HG02840 (cell line): ENCODE results near the gene NUP35.

Experiments used
- ATAC-seq: cut with Tn5 transposase; IDR thresholded peaks from one replicate; pipeline ENCODE4 v1.9.1; 2021; ENCODE audit warnings: mild to moderate bottlenecking, moderate library complexity, moderate number of reproducible peaks; ENCODE audit not compliant: unreplicated experiment, low FRiP score

NUP35 gene

DNA sequence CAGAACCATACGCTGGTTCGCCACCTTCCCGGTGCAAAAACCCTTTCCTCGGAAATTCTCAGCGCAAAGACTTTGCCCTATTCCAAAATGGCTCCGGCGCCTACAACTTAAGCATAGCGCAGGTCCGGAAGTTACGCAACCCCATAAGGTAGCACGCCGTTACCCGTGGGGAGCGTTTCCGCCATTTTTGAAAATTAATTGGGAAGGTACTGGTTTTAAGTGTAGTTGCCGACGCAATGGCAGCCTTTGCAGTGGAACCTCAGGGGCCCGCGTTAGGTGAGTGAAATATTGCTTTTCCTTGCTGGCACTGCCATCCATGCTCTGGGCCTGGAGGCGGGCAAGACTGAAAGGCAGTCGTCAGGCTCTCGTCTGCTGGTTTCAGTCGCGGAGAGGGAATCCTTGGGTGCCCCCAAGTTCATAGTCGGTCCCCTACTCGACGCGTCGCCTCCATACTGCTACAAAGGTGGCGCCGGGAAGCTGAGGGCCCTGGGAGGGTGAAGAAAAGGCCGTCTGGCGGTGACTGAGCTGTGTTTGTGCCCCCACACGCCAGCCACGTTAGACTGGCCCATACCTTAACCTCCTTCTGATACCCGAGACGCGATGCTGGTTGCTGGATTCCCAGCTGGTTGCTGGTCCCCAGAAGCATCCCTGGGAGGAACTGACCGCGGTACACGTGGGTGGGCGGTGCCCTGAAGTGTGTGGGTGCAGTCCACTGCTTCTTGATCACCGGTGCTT is at the start of gene NUP35:
Gene NUP35, plus strand, starts transcription at position 222 of the 735 bp plus-strand sequence. Its CDS starts 15 bp downstream, at position 237.
- ATAC-seq, result peak; percentile 87

GRCh38 chr2:183078163-183078463 is 46.1 kb upstream of the NUP35 start:
- ATAC-seq, result no peak

DNA sequence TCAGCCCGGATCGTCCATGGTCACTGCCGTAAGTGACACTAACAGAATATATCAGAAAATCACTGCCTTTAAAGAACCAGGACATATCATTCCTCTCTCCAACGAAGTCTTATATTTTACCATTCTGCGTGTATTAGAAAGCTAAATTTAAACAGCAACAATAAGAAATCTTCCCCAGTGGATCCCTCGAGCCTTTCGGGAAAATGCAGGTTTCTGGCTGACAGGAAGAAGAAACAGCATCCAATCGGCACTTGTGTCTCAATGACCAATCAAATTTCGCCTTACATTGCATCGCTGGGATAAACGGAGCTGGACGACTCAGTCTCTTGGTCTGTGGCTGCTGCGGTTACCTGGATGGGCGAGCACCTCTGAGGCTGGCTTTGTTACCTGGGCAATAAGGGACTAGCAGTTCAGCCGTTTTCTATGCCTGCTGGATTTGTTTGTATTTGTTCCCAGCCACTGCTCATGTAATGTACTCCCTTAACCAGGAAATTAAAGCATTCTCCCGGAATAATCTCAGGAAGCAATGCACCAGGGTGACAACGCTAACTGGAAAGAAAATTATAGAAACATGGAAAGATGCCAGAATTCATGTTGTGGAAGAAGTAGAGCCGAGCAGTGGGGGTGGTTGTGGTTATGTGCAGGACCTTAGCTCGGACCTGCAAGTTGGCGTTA is 45.6 kb upstream of the NUP35 start, which contains the start of gene DUSP19:
Gene DUSP19, plus strand, starts transcription at position 284 of the 675 bp plus-strand sequence. Its CDS starts 187 bp downstream, at position 471.
- peak; percentile 94 for ATAC-seq

DNA sequence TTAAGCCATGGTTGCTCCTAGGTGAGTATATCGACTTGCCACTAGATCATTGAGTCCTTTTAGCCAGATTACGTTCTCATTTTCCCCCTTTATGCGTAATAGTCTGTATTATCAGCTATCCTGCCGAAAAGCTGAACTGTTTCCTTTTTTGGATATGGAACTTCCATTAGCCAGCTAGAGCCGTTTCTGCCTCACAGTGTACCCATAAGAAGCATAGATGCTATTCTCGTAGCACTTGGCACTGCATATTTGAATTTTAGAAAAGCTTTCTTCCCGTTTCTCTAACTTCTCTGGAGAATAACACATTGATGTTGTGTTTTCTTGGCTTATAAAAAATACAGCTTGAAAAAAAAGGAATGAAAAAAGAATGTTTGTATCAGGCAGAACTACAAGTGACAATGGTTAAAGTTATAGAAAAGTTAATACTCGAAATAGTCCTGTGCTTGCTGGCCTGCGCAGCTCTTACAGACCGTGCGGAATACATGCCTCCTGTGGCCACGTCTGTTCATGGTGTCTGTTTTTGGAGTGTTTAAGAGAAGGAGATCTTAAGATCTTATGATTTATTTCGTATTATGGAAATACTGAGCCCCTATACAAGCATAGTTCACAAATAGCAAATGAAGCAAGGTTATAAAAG is 45.0 kb upstream of the NUP35 start:
- ATAC-seq, result peak; percentile 26

GRCh38 chr2:183081911-183082310 is 42.3 kb upstream of the NUP35 start:
- no peak for ATAC-seq

DNA sequence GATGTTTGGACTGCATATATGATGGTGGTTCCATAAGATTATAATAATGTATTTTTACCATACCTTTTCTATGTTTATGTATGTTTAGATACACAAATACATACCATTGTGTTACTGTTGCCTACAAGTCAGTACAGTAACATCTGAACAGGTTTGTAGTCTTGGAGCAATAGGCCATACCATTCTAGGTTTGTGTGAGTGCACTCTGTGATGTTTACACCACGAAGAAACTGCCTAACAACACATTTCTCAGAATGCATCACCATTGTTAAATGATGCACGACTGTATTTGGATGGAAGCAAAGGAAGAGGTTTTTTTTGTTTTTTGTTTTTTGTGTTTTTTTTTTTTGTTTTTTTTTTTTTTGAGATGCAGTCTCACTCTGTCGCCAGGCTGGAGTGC is 36.2 kb upstream of the NUP35 start:
- ATAC-seq, result no peak

- ATAC-seq, result no peak
Measured at GRCh38 chr2:183089192-183089851, 34.9 kb upstream of the NUP35 start.

GRCh38 chr2:183091318-183091953 is 32.8 kb upstream of the NUP35 start:
- ATAC-seq, result no peak

GRCh38 chr2:183091954-183092345 is 32.3 kb upstream of the NUP35 start:
- ATAC-seq, result no peak

DNA sequence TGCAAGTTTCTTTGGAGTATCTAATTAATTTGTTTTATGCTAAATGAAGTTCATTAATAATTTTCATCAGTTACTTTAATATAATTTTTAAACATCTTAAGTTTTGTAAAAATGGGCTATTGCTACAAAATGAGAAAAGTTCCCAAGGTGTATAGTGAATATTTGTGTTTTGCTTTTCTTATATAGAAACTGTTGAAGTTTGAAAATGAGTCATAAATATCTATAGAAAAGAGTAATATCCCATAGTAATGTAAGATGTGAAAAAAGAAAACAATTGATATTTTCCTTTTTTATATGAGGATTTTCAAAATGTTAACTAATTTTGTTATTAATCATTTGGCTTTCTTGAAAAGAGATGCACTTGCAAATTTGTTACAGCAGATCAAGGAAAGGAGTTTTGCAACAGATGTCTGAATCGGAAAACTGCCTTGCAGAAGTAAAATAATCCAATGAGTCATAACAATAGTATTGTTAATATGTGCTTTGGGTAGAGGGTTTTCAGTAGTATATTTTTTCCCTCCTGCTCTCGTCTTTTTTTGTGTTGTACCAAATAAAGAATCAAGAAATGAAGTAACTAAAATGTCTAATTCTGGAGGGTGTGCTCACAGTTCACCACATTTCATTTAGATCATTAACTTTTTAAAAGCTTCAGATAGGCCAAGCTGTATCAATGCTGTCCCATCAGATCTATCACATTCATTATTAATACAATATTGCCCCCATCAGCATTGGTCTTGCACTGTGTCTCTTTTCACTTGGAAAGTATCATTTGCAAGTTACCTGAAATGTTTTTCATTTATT is 30.2 kb upstream of the NUP35 start:
- ATAC-seq, result peak; percentile 86

DNA sequence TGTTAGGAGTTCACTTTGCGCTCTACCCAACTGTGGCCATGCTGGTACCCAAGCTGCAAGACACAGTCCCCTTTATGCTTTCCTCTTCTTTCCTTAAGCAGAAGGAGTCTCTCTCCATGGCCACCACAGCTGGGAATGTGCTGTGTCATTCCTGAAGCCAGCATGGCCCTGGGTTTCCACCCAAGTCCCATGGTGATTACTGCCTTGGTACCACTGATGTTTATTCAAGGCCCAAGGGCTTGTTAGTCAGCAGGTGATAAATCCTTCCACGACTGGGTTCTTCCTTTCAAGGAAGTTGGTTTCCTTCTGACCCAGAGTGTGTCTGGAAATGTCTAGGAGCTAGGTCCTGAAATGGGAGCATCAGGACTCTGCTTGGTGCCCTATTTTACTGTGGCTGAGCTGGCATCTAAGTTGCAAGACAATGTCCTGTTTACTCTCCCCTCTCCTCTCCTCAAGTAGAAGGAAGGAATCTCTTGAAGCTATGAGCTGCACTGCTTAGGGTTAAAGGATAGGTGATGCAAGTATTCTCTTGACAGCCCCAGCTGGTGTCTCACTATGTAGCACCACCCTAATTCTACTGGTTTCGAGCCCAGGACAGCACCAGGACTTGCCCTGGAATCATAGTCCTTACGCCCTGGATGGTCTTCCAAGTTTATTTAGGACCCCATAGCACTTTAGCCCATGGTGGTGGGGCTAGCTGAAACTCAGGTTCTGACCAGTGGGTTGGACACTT is 18.7 kb upstream of the NUP35 start:
- ATAC-seq, result no peak

GRCh38 chr2:183112577-183112976 is 11.7 kb upstream of the NUP35 start:
- no peak for ATAC-seq

DNA sequence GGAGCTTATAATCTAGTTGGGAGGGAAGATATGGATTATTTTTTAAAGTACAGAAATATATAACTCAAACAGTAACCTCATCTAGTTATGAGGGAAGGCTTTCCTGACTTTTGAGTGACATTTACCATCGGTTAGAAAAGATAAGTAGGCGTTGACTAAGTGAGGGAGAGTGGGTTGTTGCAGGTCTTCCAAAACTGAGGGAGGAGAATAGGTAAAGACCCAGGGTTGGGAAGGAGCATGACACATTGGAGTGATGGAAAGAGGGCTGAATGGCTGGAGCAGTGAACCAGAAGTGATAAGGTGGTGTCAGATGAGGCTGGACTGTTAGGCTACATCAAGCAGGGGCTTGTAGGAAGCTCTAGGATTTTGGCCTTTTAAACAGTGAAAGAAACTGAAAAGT is 10.6 kb upstream of the NUP35 start:
- ATAC-seq, result no peak

- ATAC-seq, result no peak
Measured at GRCh38 chr2:183117226-183117625, 7.0 kb upstream of the NUP35 start.

- ATAC-seq, result no peak
Measured at GRCh38 chr2:183123117-183123958, 905 bp upstream of the NUP35 start.

GRCh38 chr2:183123959-183124221 is 353 bp upstream of the NUP35 start:
- ATAC-seq, result peak; percentile 37

GRCh38 chr2:183124957-183125255 is 663 bp downstream of the NUP35 start:
- no peak for ATAC-seq

GRCh38 chr2:183125659-183126341 is 1.6 kb downstream of the NUP35 start:
- ATAC-seq, result no peak
